Subcutaneous adipose tissue (tissue), 4 donors: Measurements from ENCODE around the gene ESYT2. TPM values are rescaled to one million over a fixed set of nuclear protein-coding genes. Genes with fewer than 3 reads are reported as not detected.

Experiments used
- total RNA-seq, 4 donors: library from RNA; depleted of rRNA; stranded (reverse); fragments of >200 nt; gene quantifications; one replicate each; pipeline ENCODE4 v1.1.0, GENCODE V29; 2016
- TF ChIP-seq, protein P1 (sequence below): fragments of 450-650 bp; IDR thresholded peaks from one replicate; pipeline ENCODE4 v1.5.1; 2016; ENCODE audit warnings: low read depth, mild to moderate bottlenecking, control low read depth, antibody characterized with exemption, moderate library complexity

ESYT2 gene
- total RNA-seq, 4 donors from 2014 or later: 86.2 to 124 (median 106) TPM

DNA sequence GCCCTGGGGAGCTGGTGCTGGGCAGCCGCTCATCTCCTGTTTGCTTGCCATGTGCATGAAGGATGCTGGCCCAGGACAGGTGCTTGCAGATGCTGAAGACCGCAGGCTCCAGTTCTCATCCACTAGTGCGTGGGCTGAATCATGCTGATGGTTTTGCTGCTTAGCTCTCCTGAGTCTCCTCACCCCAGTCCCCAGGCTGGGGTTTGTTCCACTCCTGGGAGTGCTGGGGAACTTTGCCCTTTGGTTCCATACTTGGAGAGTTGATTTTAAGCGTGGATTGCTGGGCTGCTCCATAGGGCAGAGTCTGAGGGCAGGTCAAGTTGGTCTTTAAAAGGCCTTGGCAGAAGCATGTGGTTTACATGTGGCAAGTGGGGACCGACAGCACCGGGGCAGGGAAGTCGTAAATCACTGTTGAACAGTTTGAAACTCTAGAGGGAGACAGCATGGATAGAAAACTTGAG, 36.2 kb upstream of the ESYT2 start:
- TF ChIP-seq, protein P1, sequence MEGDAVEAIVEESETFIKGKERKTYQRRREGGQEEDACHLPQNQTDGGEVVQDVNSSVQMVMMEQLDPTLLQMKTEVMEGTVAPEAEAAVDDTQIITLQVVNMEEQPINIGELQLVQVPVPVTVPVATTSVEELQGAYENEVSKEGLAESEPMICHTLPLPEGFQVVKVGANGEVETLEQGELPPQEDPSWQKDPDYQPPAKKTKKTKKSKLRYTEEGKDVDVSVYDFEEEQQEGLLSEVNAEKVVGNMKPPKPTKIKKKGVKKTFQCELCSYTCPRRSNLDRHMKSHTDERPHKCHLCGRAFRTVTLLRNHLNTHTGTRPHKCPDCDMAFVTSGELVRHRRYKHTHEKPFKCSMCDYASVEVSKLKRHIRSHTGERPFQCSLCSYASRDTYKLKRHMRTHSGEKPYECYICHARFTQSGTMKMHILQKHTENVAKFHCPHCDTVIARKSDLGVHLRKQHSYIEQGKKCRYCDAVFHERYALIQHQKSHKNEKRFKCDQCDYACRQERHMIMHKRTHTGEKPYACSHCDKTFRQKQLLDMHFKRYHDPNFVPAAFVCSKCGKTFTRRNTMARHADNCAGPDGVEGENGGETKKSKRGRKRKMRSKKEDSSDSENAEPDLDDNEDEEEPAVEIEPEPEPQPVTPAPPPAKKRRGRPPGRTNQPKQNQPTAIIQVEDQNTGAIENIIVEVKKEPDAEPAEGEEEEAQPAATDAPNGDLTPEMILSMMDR: no peak

DNA sequence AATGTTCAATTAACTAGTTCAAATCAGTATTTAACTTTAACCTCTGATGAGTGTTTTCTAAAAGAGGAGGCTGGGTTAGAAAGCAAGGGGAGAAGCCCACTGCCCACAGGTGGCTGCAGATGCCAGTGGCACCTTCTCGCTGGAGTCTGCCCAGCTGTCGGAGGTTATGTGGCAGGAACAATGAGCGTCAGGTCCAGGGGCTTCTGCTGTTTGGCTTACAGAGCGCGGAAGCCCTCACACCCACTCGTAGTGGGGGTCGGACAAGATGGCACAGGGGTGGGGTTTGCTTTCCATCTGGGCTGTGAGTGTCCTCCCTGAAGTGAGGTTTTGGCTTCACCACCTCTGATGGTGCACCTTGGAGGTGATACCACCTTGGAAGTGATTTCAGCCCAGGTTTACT, 35.5 kb upstream of the ESYT2 start:
- TF ChIP-seq, protein P1: no peak

DNA sequence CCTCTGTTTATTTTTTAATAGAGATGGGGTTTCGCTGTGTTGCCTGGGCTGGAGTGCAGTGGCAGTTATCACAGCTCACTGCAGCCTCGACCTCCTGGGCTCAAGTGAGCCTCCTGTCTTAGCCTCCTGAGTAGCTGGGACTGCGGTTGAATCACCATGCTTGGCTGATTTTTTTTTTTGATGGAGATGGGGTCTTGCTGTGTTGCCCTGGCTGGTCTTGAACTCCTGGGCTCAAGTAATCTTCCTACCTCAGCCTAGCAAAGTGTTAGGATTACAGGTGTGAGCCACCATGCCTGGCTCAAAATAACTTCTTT, 35.2 kb upstream of the ESYT2 start:
- TF ChIP-seq, protein P1: no peak

DNA sequence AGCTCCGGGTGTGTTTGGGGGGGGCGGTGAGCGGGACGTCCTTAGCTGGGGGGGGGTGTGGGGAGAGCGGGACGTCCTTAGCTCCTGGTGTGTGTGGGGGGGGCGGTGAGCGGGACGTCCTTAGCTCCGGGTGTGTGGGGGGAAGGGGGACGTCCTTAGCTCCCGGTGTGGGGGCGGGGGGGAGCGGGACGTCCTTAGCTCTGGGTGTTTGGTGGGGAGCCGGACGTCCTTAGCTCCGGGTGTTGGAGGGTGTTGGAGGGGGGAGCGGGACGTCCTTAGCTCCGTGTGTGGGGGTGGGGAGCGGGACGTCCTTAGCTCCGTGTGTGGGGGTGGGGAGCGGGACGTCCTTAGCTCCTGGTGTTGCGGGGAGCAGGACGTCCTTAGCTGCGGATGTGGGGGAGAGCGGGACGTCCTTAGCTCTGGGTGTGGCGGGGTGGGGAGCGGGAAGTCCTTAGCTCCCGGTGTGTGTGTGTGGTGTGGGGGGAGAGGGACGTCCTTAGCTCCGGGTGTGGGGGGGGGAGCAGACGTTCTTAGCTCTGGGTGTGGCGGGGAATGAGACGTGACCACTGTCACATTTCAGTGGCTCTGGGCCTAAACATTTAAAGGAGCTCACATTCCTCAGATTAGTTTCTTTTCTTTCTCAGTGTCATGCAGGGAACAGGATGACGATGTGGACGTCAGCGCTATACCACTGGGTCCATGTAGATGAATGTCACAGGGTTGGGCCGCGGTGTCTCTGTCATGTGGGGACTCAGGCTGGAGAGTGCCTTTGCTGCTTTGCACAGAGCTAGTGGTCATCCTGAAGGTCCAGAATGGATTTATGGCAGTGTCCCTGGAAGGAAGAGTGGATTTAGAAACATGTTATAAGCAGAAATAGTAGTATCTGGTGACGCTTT, 34.5 kb upstream of the ESYT2 start:
- TF ChIP-seq, protein P1: no peak

DNA sequence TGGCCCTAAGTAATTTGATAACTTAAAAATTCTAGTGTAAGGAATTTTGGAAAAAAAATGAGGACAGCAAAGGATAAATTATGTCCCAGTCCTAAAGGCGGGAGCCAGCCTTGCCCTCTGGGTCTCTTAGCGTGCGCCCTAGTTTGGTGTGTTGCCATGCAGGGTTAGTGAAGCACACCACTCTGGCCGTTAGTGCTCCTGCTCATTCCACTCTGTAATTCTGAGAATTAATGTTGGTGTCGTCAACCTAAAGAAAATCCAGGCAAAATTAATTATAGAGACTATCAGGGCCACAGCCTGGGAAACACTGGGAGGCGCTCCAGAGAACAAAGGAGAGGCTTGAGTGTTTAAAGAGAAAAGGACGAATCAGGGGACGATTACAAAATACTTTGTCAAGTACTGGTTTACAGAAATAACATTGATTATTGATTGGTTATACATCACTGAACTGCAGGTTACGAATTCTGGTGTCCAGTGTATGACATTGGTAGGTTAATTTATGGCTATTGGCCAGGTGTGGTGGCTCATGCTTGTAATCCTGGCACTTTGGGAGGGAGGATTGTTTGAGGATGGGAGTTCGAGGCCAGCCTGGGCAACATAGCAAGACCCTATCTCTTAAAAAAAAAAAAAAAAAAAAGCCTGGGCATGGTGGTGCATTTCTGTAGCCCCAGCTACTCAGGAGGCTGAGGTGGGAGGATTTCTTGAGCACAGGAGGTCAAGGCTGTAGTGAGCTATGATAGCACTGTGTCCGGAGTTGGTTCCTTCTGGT, 32.8 kb upstream of the ESYT2 start:
- TF ChIP-seq, protein P1: no peak

DNA sequence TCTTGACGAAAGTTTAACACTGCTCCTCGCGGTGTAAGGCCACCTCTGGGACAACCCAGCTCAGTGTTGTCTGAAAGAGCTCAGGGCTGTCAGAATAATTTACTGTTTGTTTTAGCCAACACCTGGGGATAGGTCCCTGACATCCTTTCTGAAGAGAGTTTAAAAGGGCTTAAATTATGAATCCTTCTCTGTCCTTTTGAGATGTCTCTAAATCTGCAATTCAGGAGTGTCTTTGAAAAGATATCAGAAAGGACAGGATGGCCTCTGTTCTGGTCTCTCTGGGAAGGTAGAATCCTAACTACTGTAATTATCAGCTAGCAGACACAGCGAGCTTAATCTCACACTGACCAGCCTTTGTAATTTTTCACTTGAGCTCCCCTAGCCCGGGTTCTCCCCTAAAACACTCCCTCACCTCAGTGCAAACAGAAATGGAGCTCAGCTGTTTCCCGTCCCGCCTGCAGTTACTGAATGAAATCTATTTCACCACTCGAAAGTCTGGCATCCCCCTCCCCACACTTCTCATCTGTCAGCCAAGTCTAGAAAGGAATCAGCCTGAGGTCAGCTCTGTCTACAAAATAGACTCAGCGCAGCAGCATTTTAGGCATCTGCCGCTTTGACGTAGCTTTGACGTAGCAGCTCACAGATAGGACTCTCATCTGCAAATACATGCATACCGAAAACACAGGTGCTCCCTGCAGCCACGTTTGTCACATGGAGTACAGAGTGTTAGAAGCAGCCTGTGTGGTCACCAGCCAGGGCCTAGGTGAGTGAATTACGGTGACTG, 31.9 kb upstream of the ESYT2 start:
- TF ChIP-seq, protein P1: no peak
